Hepatocyte (in vitro differentiated cells): ENCODE measurements around the gene ZCCHC8. TPM values are rescaled to one million over a fixed set of nuclear protein-coding genes. Genes with fewer than 3 reads are reported as not detected.

Experiments
- DNase-seq: peaks from one replicate; pipeline ENCODE4 v3.0.0-alpha.2; 2016; ENCODE audit warnings: low spot score
- H2AFZ ChIP-seq: fragments of 200-600 bp; sonication (generic); 2 replicates; pipeline ENCODE4 v1.6.0; 2016; ENCODE audit warnings: antibody characterized with exemption, mild to moderate bottlenecking
- H3K27ac ChIP-seq: fragments of 200-600 bp; sonication (generic); 2 replicates; pipeline ENCODE4 v1.5.1; 2016; ENCODE audit warnings: mild to moderate bottlenecking
- H3K27me3 ChIP-seq: fragments of 200-600 bp; sonication (generic); 2 replicates; pipeline ENCODE4 v1.6.1; 2016
- H3K36me3 ChIP-seq: fragments of 200-600 bp; sonication (generic); replicated peaks from 2 replicates; pipeline ENCODE4 v1.5.1; 2016; ENCODE audit warnings: low read depth; ENCODE audit not compliant: insufficient read depth
- H3K4me1 ChIP-seq: fragments of 200-600 bp; sonication (generic); 2 replicates; pipeline ENCODE4 v1.5.1; 2016; ENCODE audit warnings: mild to moderate bottlenecking, moderate library complexity; ENCODE audit not compliant: insufficient read depth
- H3K4me2 ChIP-seq: fragments of 200-600 bp; sonication (generic); 2 replicates; pipeline ENCODE4 v1.6.0; 2016
- H3K4me3 ChIP-seq: fragments of 200-600 bp; sonication (generic); 2 replicates; pipeline ENCODE4 v1.5.1; 2016; ENCODE audit warnings: mild to moderate bottlenecking
- H3K79me2 ChIP-seq: fragments of 200-600 bp; sonication (generic); 2 replicates; pipeline ENCODE4 v1.6.0; 2017; ENCODE audit warnings: mild to moderate bottlenecking
- H3K9me2 ChIP-seq: fragments of 200-600 bp; sonication (generic); replicated peaks from 2 replicates; pipeline ENCODE4 v1.6.0; 2017; ENCODE audit warnings: mild to moderate bottlenecking; ENCODE audit not compliant: insufficient read depth
- H3K9me3 ChIP-seq: fragments of 200-600 bp; sonication (generic); 2 replicates; pipeline ENCODE4 v1.5.1; 2016; ENCODE audit warnings: low read depth, mild to moderate bottlenecking
- H4K20me1 ChIP-seq: fragments of 200-600 bp; sonication (generic); 2 replicates; pipeline ENCODE4 v1.6.0; 2016; ENCODE audit warnings: mild to moderate bottlenecking; ENCODE audit not compliant: insufficient read depth, poor library complexity, severe bottlenecking
- EZH2 ChIP-seq: fragments of 200-600 bp; sonication (generic); IDR thresholded peaks from 2 replicates; pipeline ENCODE4 v1.6.1; 2016; ENCODE audit warnings: antibody characterized with exemption, mild to moderate bottlenecking, borderline replicate concordance
- EZH2phosphoT487 ChIP-seq: fragments of 200-600 bp; sonication (generic); IDR thresholded peaks from one replicate; pipeline ENCODE4 v1.6.1; 2018; ENCODE audit warnings: antibody characterized with exemption, mild to moderate bottlenecking, low read depth, moderate library complexity; ENCODE audit not compliant: unreplicated experiment, severe bottlenecking
- WGBS: methylation state at CpG from one replicate; pipeline ENCODE4 v1.1.6; 2016; ENCODE audit warnings: low lambda C conversion rate; ENCODE audit errors: missing lambda C conversion rate; 5-methylcytosine and 5-hydroxymethylcytosine counted together
- polyA plus RNA-seq: library from polyadenylated mRNA; unstranded; fragments of >200 nt; fragmentation: Nextera tagmentation; extraction: Ambion mirVana; gene quantifications from 2 replicates; pipeline ENCODE4 v1.2.1, GENCODE V29; 2016
- total RNA-seq: library from RNA; depleted of rRNA; stranded (reverse); fragments of >200 nt; gene quantifications from 2 replicates; pipeline ENCODE4 v1.2.3, GENCODE V29; 2014
- TF ChIP-seq, protein P1 (sequence below): fragments of 200-600 bp; sonication (generic); IDR thresholded peaks from 2 replicates; pipeline ENCODE4 v1.5.1; 2016; ENCODE audit warnings: antibody characterized with exemption, mild to moderate bottlenecking; ENCODE audit not compliant: poor library complexity

ZCCHC8 gene
- total and polyA plus RNA-seq, 2 experiments from 2014 or later: 12.2 to 24.5 TPM

DNA sequence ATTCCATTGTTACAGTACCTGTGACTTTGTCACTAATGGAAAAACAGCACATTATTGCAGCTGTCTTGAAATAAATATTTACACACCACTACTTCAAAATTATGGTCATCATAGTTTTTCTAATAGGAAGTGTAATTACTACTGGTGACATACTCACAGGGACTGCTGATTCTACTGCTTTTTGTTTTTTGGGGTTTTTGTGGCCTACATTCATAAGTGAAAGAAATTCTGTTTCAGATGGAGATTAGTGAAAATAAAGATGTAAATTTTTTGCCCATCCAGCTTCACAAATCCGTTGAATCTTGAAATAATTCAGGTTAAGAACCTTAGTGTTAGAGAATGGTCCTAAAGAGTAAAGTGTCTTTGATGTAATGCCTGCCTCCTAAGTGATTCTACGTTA is 43.8 kb upstream of the ZCCHC8 start:
- Histone ChIP-seq H3K79me2 (no peaks in the 10 kb centered on the region), H3K4me2 (no peak overlapping the region), H3K4me3 (no peak overlapping the region), H3K9me3 (no peaks in the 10 kb centered on the region), H3K36me3 (no peaks in the 10 kb centered on the region), H3K9me2 (no peaks in the 10 kb centered on the region), H4K20me1 (no peaks in the 10 kb centered on the region), H3K27ac (no peak overlapping the region), H3K27me3 (no peaks in the 10 kb centered on the region), H3K4me1 (no peaks in the 10 kb centered on the region), H2AFZ (no peak overlapping the region)
- no peak for DNase-seq
- 95% methylated on average over 2 of the region's 2 CpGs for WGBS
- no peak for TF ChIP-seq EZH2
- TF ChIP-seq, protein P1, sequence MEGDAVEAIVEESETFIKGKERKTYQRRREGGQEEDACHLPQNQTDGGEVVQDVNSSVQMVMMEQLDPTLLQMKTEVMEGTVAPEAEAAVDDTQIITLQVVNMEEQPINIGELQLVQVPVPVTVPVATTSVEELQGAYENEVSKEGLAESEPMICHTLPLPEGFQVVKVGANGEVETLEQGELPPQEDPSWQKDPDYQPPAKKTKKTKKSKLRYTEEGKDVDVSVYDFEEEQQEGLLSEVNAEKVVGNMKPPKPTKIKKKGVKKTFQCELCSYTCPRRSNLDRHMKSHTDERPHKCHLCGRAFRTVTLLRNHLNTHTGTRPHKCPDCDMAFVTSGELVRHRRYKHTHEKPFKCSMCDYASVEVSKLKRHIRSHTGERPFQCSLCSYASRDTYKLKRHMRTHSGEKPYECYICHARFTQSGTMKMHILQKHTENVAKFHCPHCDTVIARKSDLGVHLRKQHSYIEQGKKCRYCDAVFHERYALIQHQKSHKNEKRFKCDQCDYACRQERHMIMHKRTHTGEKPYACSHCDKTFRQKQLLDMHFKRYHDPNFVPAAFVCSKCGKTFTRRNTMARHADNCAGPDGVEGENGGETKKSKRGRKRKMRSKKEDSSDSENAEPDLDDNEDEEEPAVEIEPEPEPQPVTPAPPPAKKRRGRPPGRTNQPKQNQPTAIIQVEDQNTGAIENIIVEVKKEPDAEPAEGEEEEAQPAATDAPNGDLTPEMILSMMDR: no peak
- no peak for TF ChIP-seq EZH2phosphoT487

GRCh38 chr12:122538496-122538895 is 37.8 kb upstream of the ZCCHC8 start:
- Histone ChIP-seq H3K4me3 (no peak overlapping the region), H3K9me2 (no peaks in the 10 kb centered on the region), H2AFZ (no peak overlapping the region), H3K27ac (no peak overlapping the region), H3K9me3 (no peaks in the 10 kb centered on the region), H3K79me2 (no peaks in the 10 kb centered on the region), H3K4me1 (no peaks in the 10 kb centered on the region), H3K36me3 (no peaks in the 10 kb centered on the region), H4K20me1 (no peaks in the 10 kb centered on the region), H3K4me2 (no peak overlapping the region), H3K27me3 (no peaks in the 10 kb centered on the region)
- DNase-seq: no peak
- no peak for TF ChIP-seq EZH2
- no peak for TF ChIP-seq EZH2phosphoT487
- TF ChIP-seq, protein P1: no peak
- 89% methylated on average over 5 of the region's 5 CpGs for whole genome bisulfite sequencing

DNA sequence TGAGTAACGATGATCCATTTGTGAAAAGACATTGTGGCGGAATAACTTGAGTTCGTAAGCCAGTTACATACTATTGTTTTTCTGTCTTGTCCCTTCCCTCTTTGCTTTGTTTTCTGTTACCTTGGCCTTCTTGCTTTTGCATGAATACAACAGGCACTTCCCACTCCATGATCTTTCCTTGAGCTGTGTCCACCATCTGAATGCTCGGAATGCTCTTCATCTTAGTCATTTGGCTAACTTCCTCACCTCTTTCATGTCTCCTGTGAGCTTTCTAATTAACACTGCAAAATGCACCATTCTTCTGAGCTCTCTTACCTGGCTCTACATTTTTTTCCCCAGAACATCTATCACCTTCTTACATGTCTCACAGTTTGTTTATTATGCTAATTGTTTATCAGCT is 36.3 kb upstream of the ZCCHC8 start:
- Histone ChIP-seq H3K9me3 (no peaks in the 10 kb centered on the region), H3K4me3 (no peak overlapping the region), H3K27ac (no peak overlapping the region), H3K4me1 (no peaks in the 10 kb centered on the region), H3K36me3 (no peaks in the 10 kb centered on the region), H2AFZ (no peak overlapping the region), H4K20me1 (no peaks in the 10 kb centered on the region), H3K79me2 (no peaks in the 10 kb centered on the region), H3K9me2 (no peaks in the 10 kb centered on the region), H3K4me2 (no peak overlapping the region), H3K27me3 (no peaks in the 10 kb centered on the region)
- 94% methylated on average over 4 of the region's 4 CpGs for WGBS
- no peak for DNase-seq
- TF ChIP-seq EZH2phosphoT487: no peak
- TF ChIP-seq, protein P1: no peak
- no peak for TF ChIP-seq EZH2

GRCh38 chr12:122533856-122534255 is 33.1 kb upstream of the ZCCHC8 start:
- Histone ChIP-seq H3K36me3 (no peaks in the 10 kb centered on the region), H3K27ac (no peak overlapping the region), H3K9me2 (no peaks in the 10 kb centered on the region), H3K79me2 (peaks cover 12% of the 10 kb centered on the region), H3K4me3 (no peak overlapping the region), H3K4me1 (no peaks in the 10 kb centered on the region), H3K4me2 (no peak overlapping the region), H3K27me3 (no peaks in the 10 kb centered on the region), H3K9me3 (no peaks in the 10 kb centered on the region), H4K20me1 (no peaks in the 10 kb centered on the region), H2AFZ (no peak overlapping the region)
- TF ChIP-seq EZH2phosphoT487: no peak
- TF ChIP-seq, protein P1: no peak
- no peak for TF ChIP-seq EZH2
- WGBS: 98% methylated on average over 2 of the region's 2 CpGs
- DNase-seq: no peak
